Measurements from ENCODE around the gene JARID2.

The JARID2 gene

DNA sequence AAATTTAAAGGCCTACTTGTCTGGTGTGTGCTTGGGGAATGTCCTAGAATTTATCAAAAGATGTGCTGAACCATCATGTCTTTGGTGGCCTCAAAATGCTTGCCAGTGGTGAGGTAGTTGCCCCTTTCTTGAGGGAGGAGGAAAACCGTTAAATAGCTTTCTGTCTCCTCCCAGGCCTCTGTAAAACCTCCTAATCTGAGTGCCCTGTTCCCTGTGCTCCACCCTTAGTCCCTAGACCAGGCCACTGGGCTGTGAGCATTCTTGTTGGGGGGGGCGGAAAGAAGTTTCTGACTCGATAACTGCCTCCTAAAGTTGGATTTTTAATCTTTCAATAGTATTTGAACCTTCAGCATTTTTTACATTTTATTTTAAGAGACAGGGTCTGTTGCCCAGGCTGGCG, 23.1 kb downstream of the JARID2 start:
- no peak overlapping the region for H3K27ac ChIP-seq
- ChIA-PET CTCF (interaction anchor here (0.6 kb wide), 1 partner anchor 172 kb away, joined by 3 read pairs; no protein-coding TSS in a partner anchor), POLR2A (ENCODE audit: low non-redundant PET) (interaction anchor here (0.7 kb wide), 1 partner anchor 1915 kb away, joined by 6 read pairs; no protein-coding TSS in a partner anchor)
- DNase-seq (ENCODE audit: low spot score): no peak
- TF ChIP-seq, protein P1, sequence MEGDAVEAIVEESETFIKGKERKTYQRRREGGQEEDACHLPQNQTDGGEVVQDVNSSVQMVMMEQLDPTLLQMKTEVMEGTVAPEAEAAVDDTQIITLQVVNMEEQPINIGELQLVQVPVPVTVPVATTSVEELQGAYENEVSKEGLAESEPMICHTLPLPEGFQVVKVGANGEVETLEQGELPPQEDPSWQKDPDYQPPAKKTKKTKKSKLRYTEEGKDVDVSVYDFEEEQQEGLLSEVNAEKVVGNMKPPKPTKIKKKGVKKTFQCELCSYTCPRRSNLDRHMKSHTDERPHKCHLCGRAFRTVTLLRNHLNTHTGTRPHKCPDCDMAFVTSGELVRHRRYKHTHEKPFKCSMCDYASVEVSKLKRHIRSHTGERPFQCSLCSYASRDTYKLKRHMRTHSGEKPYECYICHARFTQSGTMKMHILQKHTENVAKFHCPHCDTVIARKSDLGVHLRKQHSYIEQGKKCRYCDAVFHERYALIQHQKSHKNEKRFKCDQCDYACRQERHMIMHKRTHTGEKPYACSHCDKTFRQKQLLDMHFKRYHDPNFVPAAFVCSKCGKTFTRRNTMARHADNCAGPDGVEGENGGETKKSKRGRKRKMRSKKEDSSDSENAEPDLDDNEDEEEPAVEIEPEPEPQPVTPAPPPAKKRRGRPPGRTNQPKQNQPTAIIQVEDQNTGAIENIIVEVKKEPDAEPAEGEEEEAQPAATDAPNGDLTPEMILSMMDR (conservative IDR thresholded peaks at IDR 0.05; ENCODE audit: low read depth): no peak

DNA sequence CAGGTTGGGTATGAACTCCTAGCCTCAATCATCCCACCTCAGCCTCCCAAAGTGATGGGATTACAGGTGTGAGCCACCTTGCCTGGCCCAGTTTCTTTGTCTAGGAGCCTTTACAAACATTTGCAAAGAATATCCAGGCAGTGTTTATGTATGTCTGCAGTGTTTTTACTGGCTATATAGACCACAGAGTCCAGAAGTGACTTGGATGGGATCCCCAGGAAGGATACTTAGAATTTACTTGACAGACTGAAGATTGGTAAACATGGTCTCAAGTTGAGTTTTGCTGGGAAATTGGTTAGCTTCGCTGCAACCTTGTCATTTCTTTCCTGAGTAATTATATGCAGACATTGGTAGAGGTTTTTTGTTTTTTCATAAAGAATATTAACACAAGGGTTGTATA, 23.8 kb downstream of the JARID2 start:
- ChIA-PET CTCF (no interaction called here), POLR2A (ENCODE audit: low non-redundant PET) (interaction anchor here (0.7 kb wide), 1 partner anchor 1915 kb away, joined by 6 read pairs; no protein-coding TSS in a partner anchor)
- DNase-seq (ENCODE audit: low spot score): no peak
- H3K27ac ChIP-seq: no peak overlapping the region
- TF ChIP-seq, protein P1 (conservative IDR thresholded peaks at IDR 0.05; ENCODE audit: low read depth): no peak

DNA sequence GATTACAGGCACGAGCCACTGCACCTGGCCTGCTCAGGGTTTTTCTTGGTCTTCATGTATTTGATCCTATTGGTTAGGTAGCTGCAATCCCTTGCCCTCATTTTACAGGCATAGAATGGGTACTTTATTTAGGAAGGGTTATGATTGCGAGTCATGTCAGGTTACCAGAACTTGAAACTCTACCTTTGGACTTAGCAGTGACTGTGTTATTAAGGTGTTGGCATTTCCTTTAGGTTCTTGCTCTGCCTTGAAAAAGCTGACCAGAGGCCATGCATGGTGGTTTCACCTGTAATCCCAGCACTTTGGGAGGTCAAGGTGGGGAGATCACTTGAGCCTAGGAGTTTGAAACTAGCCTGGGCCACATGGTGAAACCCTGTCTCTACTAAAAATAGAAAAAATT, 24.5 kb downstream of the JARID2 start:
- ChIA-PET POLR2A (ENCODE audit: low non-redundant PET) (no interaction called here), CTCF (interaction anchor here (0.7 kb wide), 1 partner anchor 27 kb away, joined by 4 read pairs; no protein-coding TSS in a partner anchor)
- no peak overlapping the region for H3K27ac ChIP-seq
- DNase-seq (ENCODE audit: low spot score): no peak
- TF ChIP-seq, protein P1 (conservative IDR thresholded peaks at IDR 0.05; ENCODE audit: low read depth): no peak

DNA sequence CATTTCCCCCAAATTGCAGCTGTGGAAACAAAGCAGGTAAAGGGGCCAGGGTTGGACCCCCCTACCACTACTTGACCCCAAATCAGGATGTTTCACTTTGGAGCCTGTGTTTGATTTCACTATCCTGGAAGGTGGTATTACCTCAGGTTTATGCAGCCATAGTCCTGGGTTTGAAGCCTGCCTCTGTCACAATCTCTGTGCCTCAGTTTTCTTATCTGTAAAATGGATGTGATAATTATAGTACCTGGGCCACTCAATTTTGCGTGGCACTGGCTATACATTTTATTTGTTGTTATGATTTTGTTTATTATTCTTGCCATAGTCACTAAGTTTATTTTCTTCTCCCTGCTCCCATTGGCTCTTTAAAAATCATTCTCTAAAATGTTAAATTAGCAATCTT, 26.7 kb downstream of the JARID2 start:
- CTCF ChIA-PET: no interaction called here
- no peak overlapping the region for H3K27ac ChIP-seq
- TF ChIP-seq, protein P1 (conservative IDR thresholded peaks at IDR 0.05; ENCODE audit: low read depth): no peak
- no peak for DNase-seq (ENCODE audit: low spot score)
- POLR2A ChIA-PET (ENCODE audit: low non-redundant PET): no interaction called here

DNA sequence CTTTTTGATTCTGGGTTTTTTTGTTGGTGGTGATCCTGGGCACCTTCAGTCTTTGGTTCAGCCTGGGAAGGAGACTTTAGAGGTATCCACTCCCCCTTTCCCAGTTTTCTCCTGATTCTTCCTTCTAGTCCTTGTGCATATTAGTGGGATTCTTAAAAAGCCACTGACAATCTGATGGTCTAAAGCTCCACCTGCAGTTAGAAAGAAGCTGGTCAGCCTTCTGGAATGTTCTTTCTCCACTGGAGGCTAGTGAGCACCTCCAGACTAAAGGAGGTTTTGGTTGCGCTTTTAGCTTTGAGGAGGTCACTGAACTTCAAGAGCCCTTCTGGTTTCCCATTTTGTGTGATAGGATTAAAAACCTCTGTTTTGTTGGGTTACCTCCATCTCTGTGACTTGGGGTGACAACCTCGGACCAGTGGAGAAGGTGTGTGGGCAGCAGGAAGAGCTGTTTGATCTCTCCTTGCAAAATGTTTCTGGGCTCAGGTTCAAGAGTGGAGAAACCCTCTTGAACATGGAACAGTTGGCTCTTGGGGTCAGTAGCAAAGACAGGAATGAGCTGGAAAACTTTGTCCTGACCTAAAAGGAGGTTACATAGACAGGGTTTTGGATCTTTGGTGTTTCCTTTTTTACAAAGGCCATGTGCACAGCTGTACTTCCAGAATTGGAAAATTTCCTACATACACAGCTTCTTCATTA, 29.0 kb downstream of the JARID2 start:
- no peak overlapping the region for H3K27ac ChIP-seq
- CTCF ChIA-PET: interaction anchor here (0.5 to 0.6 kb wide), 2 partner anchors 297 to 1203 kb away, joined by 3 read pairs; no protein-coding TSS in a partner anchor
- no peak for DNase-seq (ENCODE audit: low spot score)
- POLR2A ChIA-PET (ENCODE audit: low non-redundant PET): no interaction called here
- TF ChIP-seq, protein P1 (conservative IDR thresholded peaks at IDR 0.05; ENCODE audit: low read depth): no peak

DNA sequence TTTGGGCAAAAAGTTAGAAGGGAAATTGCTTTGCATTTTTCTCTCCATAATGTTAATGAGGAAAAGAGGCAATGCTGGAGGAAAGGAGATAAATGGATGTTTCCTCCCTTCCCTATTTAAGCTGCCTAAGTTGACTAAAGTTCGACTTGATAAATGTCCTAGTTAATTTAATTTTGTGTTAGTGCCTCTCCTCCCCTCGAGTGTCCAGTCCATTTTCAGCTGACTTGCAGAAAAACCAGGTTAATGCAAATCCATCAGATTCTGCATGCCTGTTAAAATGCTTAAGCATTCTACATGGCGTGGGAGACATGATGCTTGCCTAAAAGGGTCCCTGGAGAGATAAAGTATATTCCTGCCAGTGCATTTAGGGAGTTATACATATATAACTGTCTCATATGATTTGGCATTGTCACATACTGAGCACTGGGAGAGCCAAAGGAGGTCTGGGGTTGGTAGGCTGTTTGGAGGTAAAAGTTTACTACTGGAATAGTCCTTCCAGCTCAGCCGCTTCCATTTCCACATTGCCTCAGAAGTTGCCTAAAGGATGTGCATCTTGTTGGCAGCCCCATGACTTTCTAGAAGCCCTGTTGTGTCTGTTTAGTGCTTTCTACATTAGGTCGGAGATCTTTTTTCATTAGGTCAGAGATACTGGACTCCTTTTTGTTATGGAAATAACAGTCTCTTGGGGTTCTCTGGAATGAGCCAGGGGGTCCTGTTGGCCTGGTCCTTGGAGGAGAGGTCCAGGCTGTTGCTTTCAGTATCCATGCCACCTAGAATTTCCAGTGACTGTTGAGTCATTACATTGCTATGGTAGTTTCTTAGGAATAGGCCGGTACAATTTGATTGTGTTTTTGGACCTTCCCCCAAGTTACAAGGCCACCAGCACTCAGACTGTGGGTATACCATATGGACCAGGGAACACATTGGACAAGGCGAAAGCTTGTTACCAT, 30.4 kb downstream of the JARID2 start:
- POLR2A ChIA-PET (ENCODE audit: low non-redundant PET): no interaction called here
- DNase-seq (ENCODE audit: low spot score): no peak
- CTCF ChIA-PET: no interaction called here
- no peak overlapping the region for H3K27ac ChIP-seq
- TF ChIP-seq, protein P1 (conservative IDR thresholded peaks at IDR 0.05; ENCODE audit: low read depth): no peak

Data from RWPE1 (cell line).